GM12873 (cell line): ENCODE measurements around the gene BPIFA3.

Experiments
- CTCF ChIP-seq: IDR thresholded peaks from 2 replicates; pipeline ENCODE4 v1.5.1; 2012; ENCODE audit warnings: low read depth, mild to moderate bottlenecking, moderate library complexity, low read length, control low read depth; ENCODE audit not compliant: insufficient read depth; ENCODE audit errors: missing control alignments

Gene BPIFA3

GRCh38 chr20:33235696-33236095, 18.5 kb downstream of the BPIFA3 start, which contains the start of gene BPIFA1:
Gene BPIFA1 (plus strand): TSS chr20:33235996. CDS start chr20:33237712, 1,716 bp downstream.
- no peak for TF ChIP-seq CTCF

- TF ChIP-seq CTCF = no peak
Observed at GRCh38 chr20:33236351-33236750, 19.2 kb downstream of the BPIFA3 start.

GRCh38 chr20:33237989-33238388, 20.8 kb downstream of the BPIFA3 start:
- no peak for TF ChIP-seq CTCF

- no peak for TF ChIP-seq CTCF
Observed at GRCh38 chr20:33239418-33239817, 22.3 kb downstream of the BPIFA3 start.

GRCh38 chr20:33239979-33240736, 23.0 kb downstream of the BPIFA3 start:
- TF ChIP-seq CTCF = no peak

GRCh38 chr20:33240923-33241322, 23.8 kb downstream of the BPIFA3 start:
- TF ChIP-seq CTCF = no peak

GRCh38 chr20:33242319-33243100, 25.4 kb downstream of the BPIFA3 start:
- TF ChIP-seq CTCF = no peak
